Activated CD4-positive, alpha-beta T cell treated with anti-CD3 and anti-CD28 coated beads, Interleukin-2, Interleukin-6, amounts not matched to agents 100 ng/mL and 50 ng/mL, durations not matched to agents 16 hours and 8 hours (primary cell): ENCODE measurements around the gene DNAH1.

Experiments used
- DNase-seq: peaks from one replicate; pipeline ENCODE4 v3.0.0-alpha.2; 2020

DNAH1 gene

DNA sequence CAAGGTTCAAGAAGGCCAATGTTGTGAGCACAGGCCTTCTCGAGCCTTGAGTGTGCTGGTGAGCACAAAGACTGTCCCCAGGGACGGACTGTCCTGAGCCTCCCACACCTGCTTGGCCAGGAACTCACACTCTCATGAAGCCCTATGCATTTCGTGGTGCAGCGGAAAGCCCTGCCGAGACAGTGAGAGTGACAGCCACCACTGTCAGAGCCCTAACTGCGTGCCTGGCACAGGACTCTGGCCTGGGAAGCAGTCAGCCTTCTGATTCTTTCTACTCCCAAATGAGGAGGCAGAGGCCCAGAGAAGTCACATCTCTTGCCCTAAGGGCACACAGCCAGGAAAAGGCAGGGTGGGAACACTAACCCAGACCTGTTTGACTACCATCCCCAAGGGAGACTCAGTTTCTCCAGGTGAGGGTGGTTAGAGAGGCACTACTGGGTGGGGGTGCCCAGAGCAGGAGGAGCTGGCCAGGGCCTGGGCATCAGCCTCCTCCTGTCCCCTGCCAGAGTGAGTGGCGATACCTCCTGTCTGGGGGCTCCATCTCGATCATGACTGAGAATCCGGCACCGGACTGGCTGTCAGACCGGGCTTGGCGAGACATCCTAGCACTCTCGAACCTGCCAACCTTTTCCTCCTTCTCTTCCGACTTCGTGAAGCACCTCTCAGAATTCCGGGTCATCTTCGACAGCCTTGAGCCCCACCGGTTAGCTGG is 78.0 kb downstream of the DNAH1 start:
- no peak for DNase-seq

DNA sequence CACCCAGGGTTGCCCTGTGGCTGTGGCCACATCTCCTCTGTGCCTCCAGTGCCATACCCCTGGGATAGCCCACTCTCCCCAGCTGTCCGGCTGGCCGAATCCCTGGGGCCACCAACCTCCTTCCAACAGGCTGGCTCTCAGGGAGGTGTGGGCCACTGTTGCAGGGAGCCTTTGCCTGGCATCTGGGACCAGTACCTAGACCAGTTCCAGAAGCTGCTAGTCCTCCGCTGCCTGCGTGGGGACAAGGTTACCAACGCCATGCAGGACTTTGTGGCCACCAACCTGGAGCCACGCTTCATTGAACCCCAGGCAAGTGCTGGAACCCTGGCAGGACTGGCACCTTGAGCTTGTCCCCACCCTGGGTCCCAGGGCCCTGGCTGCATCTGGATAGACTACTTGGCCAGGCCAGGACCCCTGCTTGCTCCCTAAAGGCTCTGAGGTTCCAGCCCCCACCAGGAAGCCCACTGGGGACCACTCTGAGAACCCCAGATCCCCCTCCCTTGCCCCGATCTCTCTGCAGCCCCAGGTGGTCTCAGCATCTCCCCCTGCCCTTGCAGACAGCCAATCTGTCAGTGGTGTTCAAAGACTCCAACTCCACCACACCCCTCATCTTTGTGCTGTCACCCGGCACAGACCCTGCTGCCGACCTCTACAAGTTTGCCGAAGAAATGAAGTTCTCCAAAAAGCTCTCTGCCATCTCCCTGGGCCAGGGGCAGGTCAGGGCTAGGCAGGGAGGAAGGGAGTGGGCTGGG is 78.8 kb downstream of the DNAH1 start:
- no peak for DNase-seq

DNA sequence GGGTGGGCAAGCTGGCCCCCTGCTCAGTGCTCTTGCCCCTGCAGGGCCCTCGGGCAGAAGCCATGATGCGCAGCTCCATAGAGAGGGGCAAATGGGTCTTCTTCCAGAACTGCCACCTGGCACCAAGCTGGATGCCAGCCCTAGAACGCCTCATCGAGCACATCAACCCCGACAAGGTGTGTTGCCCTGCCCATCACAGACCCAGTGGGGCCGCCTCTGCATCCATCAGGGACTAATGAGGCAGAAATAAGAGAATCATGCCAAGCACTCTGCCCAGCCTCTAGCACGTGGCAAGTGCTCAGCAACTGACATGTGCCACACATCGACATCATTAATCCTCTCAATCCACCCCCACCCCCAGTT is 79.4 kb downstream of the DNAH1 start:
- no peak for DNase-seq

- no peak for DNase-seq
These were observed 80.1 kb downstream of the DNAH1 start for GRCh38 chr3:52396011-52396906.

GRCh38 chr3:52396907-52397591 is 80.9 kb downstream of the DNAH1 start:
- no peak for DNase-seq

DNA sequence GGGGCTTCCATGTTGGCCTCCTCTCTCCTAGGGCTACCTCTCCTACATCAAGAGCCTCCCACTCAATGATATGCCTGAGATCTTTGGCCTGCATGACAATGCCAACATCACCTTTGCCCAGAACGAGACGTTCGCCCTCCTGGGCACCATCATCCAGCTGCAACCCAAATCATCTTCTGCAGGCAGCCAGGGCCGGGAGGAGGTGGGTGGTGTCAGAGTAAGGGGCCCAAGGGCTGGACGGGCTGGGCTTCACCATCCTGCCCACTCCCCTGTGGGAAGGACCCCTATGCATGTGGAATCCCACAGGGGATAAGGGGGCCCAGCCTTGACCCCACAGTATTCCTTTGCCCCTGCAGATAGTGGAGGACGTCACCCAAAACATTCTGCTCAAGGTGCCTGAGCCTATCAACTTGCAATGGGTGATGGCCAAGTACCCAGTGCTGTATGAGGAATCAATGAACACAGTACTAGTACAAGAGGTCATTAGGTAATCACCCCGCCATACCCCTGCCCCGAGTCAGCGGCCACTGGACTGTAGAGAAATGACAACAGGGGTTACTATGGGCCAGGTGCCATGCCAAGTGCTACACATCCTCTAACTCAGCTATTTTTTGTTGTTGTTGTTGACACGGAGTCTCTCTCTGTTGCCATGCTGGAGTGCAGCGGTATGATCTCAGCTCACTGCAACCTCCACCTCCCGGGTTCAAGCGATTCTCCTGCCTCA is 81.7 kb downstream of the DNAH1 start:
- DNase-seq = no peak

DNA sequence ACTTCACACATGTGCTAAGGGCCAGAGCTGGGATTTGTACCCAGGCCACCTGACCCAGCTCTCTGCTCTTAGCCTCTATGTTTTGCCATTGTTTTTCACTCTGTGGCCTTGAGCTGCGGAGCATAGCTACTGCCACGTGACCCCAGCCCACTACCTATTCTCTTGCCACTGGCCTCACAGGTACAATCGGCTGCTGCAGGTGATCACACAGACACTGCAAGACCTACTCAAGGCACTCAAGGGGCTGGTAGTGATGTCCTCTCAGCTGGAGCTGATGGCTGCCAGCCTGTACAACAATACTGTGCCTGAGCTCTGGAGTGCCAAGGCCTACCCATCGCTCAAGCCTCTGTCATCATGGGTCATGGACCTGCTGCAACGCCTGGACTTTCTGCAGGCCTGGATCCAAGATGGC is 82.6 kb downstream of the DNAH1 start:
- no peak for DNase-seq

DNA sequence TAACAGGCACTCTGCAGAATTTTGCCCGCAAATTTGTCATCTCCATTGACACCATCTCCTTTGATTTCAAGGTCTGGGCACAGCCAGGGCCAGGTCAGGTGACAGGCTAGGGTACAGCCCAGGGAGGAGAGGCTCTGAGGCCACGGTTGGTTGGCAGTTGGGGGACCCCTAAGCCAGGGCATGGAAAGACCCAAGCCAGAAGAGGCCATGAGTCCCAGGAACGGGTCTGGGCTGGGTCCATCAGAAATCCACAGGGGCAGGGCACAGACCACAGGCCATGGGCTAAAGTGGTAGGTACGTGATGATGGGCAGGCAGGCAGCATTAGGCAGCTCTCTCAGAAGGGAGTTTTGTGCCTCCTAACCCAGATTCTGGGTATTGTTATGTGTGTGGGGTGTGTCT is 83.0 kb downstream of the DNAH1 start:
- no peak for DNase-seq

DNA sequence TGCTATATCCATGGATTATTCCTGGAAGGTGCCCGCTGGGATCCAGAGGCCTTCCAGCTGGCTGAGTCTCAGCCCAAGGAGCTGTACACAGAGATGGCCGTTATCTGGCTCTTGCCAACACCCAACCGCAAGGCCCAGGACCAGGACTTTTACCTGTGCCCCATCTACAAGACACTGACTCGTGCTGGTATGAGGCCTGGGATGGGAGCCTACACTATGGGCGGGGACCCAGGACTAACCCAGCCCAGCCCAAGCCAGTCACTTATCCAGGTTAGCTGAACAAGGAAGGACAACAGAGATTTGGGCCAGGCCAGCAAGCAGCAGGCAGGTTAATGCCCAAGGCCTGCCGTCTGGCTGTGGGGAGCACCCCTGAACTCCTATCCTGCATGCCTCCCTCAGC is 83.5 kb downstream of the DNAH1 start:
- no peak for DNase-seq

GRCh38 chr3:52400275-52400793 is 84.2 kb downstream of the DNAH1 start:
- DNase-seq = no peak

DNA sequence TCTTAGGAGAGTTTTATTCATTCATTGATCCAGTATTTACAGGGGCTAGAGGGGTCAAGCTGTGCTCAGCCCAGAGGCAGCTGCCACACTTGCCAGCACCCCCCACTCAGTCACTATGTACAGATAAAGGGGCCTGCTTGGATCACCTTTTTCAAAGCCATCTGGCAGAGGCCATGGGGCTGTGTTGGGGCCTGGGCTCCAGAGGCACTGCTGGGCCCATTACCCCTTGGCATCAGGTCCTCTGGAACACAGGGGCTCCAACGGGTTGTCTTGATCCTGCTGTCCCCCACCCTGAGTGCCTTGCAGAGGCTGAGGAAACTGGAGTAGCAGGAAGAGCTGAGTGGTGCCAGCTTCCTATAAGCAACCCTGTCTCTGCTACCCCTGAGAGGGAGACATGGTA is 84.9 kb downstream of the DNAH1 start:
- no peak for DNase-seq

GRCh38 chr3:52401551-52401950 is 85.4 kb downstream of the DNAH1 start:
- DNase-seq = no peak

- no peak for DNase-seq
These were observed 86.0 kb downstream of the DNAH1 start for GRCh38 chr3:52402101-52402521.

DNA sequence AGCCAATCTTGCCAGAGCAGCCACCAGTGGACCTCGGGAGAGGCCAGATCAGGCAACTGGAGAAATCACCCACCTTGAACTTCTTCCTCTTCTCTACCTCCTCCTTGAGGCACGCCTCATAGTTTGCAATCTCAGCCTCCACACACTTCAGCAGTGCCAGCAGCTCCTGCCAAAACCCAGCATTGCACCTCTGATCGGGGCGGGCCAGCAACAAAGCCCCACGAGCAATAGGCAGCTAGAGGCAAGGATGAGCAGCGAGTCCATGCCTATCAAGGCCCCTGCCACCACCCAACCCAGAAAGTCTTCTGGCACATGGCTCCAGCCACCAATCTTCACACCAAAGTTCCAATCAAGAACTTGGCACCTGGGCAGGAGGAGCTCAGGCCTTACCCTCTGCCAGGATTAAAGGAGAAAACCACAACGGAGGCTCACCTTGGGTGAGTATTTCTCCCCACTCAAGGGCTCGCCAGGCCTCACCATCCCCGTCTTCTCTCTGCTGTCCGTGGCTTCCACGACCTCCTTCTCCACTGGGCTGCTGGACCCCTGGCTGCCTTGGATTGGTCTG is 86.7 kb downstream of the DNAH1 start:
- no peak for DNase-seq

- DNase-seq = no peak
These were observed 87.2 kb downstream of the DNAH1 start for GRCh38 chr3:52403271-52403841.

DNA sequence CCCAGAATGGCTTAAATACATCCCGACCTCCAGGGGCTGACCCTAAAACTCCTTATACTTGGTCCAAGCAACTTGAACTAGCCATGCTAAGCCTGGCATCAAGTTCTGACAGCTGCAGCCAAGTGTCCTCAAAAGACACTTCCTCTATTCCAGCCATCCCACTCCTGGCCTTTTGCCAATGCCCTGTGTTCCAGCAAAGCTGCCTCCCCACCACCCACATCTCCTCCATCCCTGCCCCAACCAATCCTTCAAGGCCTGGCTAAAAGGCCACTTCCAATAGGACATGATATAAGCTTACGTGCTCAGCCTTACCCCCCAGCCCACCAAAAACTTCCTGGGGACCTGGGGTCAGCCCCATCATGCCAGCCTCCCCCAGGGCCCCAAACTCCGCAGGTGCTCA is 87.8 kb downstream of the DNAH1 start:
- no peak for DNase-seq

- no peak for DNase-seq
These were observed 88.3 kb downstream of the DNAH1 start for GRCh38 chr3:52404391-52404790.

DNA sequence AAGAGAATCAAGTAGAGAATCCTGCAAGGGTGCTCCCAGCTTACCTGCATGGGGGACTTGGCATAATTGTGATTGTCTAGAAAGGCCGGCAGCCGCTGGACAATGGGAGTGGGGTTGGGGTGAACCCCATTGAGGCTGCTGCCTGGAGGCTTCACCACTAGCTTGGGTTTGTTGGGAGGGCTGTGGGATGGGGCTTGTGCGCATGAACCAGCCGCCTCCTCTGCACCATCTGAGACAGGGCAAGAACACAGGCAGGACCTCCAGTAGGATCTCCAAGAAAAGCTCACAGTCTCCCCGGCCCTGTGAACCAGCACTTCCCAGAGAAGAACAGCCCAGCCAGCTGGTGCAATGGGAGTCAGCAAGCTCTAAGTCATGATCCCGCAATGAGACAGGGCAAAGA is 88.9 kb downstream of the DNAH1 start:
- no peak for DNase-seq

DNA sequence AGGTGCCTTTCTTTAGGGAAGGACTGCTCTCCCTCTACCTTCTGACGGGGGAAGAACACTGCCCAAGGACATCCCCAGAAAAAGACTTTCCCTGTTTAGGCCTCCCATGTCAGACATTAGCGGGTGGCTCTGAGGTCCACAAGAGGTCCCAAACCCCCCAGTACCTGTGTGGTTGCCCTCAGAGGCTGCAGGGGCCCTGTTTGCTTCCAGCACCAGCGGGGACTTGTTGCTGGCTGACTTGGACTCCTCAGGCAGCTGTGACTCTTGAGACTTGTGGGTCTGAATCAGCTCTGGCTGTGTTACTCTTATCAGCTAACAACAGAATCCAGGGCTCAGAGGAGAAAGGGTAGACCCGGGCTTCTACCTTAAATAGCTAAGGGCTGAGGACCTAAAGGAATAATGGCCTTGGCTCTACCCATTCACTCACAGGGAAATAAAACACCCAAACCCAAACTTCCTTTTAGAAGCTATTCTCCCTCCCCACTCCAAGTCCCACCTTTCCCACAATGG is 89.5 kb downstream of the DNAH1 start:
- no peak for DNase-seq

DNA sequence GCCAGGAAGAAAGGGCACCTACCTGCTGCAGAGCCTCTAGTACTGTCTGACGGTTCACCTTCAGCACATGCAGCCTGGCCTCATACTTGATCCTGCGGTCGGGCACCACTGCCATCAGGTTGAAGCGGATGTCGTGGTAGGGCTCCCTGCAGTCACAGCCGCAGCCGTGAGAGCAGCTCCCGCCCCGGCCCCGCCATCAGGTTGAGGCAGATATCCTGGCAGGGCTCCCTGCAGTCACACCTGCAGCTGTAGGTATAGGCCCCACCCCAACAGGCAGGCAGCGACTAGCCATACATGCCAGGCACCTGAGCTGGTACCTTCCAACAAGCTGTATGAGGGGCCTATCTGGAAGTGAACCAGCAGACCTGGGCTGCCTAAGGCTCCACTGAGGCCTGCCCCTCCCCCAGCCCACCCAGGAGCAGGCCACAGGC is 90.1 kb downstream of the DNAH1 start:
- DNase-seq = no peak
